ENCODE data around the gene TRIM2.

TRIM2 gene

GRCh38 chr4:153283260-153283659 lies 79.0 kb downstream of the TRIM2 start:
- CTCF ChIA-PET: no interaction called here

GRCh38 chr4:153290134-153290533 lies 85.9 kb downstream of the TRIM2 start:
- H3K4me3 ChIP-seq (ENCODE audit: control insufficient read depth in 1 of 7, extremely low read depth in 1 of 7, insufficient read depth in 4 of 7, low read depth in 2 of 7, low read length in 6 of 7): no peak overlapping the region
- H3K27me3 ChIP-seq (replicated peaks in 2 of 5; ENCODE audit: control insufficient read depth in 4 of 5, insufficient read depth in 5 of 5, low read length in 4 of 5): no peaks in the 10 kb centered on the region
- H3K36me3 ChIP-seq (ENCODE audit: control insufficient read depth in 4 of 4, insufficient read depth in 4 of 4, low read length in 3 of 4): no peaks in the 10 kb centered on the region
- 100% methylated on average over 1 of the region's 3 CpGs for WGBS (ENCODE audit: insufficient coverage)
- peaks cover 0 to 16% (median 0%) of the 10 kb centered on the region in 5 experiments for H3K9me3 ChIP-seq (ENCODE audit: control extremely low read depth in 1 of 5, control insufficient read depth in 4 of 5, insufficient read depth in 2 of 5, low read depth in 1 of 5, low read length in 4 of 5)
- POLR2A ChIA-PET: no interaction called here
- CTCF ChIA-PET: interaction anchor here (1.3 to 1.4 kb wide), 2 partner anchors 12 to 20 kb away, joined by 3 read pairs; no protein-coding TSS in a partner anchor
- H3K27ac ChIP-seq (ENCODE audit: insufficient read depth in 1 of 2, low read depth in 1 of 2, low read length in 2 of 2, poor library complexity in 1 of 2, severe bottlenecking in 2 of 2): no peak overlapping the region
- no peak for DNase-seq
- H3K4me1 ChIP-seq (ENCODE audit: control extremely low read depth in 1 of 4, control insufficient read depth in 4 of 4, insufficient read depth in 4 of 4, low read length in 3 of 4): no peaks in the 10 kb centered on the region

More at GRCh38 chr4:153283260-153283659, 79.0 kb downstream of the TRIM2 start:
- Histone ChIP-seq H3K4me3 (ENCODE audit: control insufficient read depth in 1 of 7, extremely low read depth in 1 of 7, insufficient read depth in 4 of 7, low read depth in 2 of 7, low read length in 6 of 7) (no peak overlapping the region), H3K4me1 (ENCODE audit: control extremely low read depth in 1 of 4, control insufficient read depth in 4 of 4, insufficient read depth in 4 of 4, low read length in 3 of 4) (no peaks in the 10 kb centered on the region), H3K9me3 (ENCODE audit: control extremely low read depth in 1 of 5, control insufficient read depth in 4 of 5, insufficient read depth in 2 of 5, low read depth in 1 of 5, low read length in 4 of 5) (peaks cover 0 to 13% (median 7%) of the 10 kb centered on the region in 5 experiments), H3K27me3 (replicated peaks in 2 of 5; ENCODE audit: control insufficient read depth in 4 of 5, insufficient read depth in 5 of 5, low read length in 4 of 5) (no peaks in the 10 kb centered on the region), H3K36me3 (ENCODE audit: control insufficient read depth in 4 of 4, insufficient read depth in 4 of 4, low read length in 3 of 4) (peaks cover 0 to 4% (median 0%) of the 10 kb centered on the region in 4 experiments), H3K27ac (ENCODE audit: insufficient read depth in 1 of 2, low read depth in 1 of 2, low read length in 2 of 2, poor library complexity in 1 of 2, severe bottlenecking in 2 of 2) (no peak overlapping the region)
- no peak for DNase-seq
- WGBS (ENCODE audit: insufficient coverage): 100% methylated on average over 1 of the region's 3 CpGs
- POLR2A ChIA-PET: no interaction called here

GRCh38 chr4:153291562-153291961 lies 87.3 kb downstream of the TRIM2 start:
- POLR2A ChIA-PET: no interaction called here
- H3K36me3 ChIP-seq (ENCODE audit: control insufficient read depth in 4 of 4, insufficient read depth in 4 of 4, low read length in 3 of 4): peaks cover 0 to 6% (median 0%) of the 10 kb centered on the region in 4 experiments
- H3K27me3 ChIP-seq (replicated peaks in 2 of 5; ENCODE audit: control insufficient read depth in 4 of 5, insufficient read depth in 5 of 5, low read length in 4 of 5): no peaks in the 10 kb centered on the region
- H3K4me3 ChIP-seq (ENCODE audit: control insufficient read depth in 1 of 7, extremely low read depth in 1 of 7, insufficient read depth in 4 of 7, low read depth in 2 of 7, low read length in 6 of 7): no peak overlapping the region
- peaks cover 0 to 15% (median 4%) of the 10 kb centered on the region in 5 experiments for H3K9me3 ChIP-seq (ENCODE audit: control extremely low read depth in 1 of 5, control insufficient read depth in 4 of 5, insufficient read depth in 2 of 5, low read depth in 1 of 5, low read length in 4 of 5)
- WGBS (ENCODE audit: insufficient coverage): no CpG with 5 or more reads among the region's 2 CpGs
- CTCF ChIA-PET: no interaction called here
- DNase-seq: no peak
- no peaks in the 10 kb centered on the region for H3K4me1 ChIP-seq (ENCODE audit: control extremely low read depth in 1 of 4, control insufficient read depth in 4 of 4, insufficient read depth in 4 of 4, low read length in 3 of 4)
- H3K27ac ChIP-seq (ENCODE audit: insufficient read depth in 1 of 2, low read depth in 1 of 2, low read length in 2 of 2, poor library complexity in 1 of 2, severe bottlenecking in 2 of 2): no peak overlapping the region

GRCh38 chr4:153292897-153293741 lies 88.9 kb downstream of the TRIM2 start:
- ChIA-PET CTCF (no interaction called here), POLR2A (no interaction called here)
- no peak overlapping the region for H3K27ac ChIP-seq (ENCODE audit: insufficient read depth in 1 of 2, low read depth in 1 of 2, low read length in 2 of 2, poor library complexity in 1 of 2, severe bottlenecking in 2 of 2)
- H3K4me1 ChIP-seq (ENCODE audit: control extremely low read depth in 1 of 4, control insufficient read depth in 4 of 4, insufficient read depth in 4 of 4, low read length in 3 of 4): no peaks in the 10 kb centered on the region
- WGBS (ENCODE audit: insufficient coverage): 92% methylated on average over 4 of the region's 4 CpGs
- no peak for DNase-seq
- H3K36me3 ChIP-seq (ENCODE audit: control insufficient read depth in 4 of 4, insufficient read depth in 4 of 4, low read length in 3 of 4): peaks cover 0 to 6% (median 0%) of the 10 kb centered on the region in 4 experiments
- peaks cover 0 to 13% (median 4%) of the 10 kb centered on the region in 5 experiments for H3K9me3 ChIP-seq (ENCODE audit: control extremely low read depth in 1 of 5, control insufficient read depth in 4 of 5, insufficient read depth in 2 of 5, low read depth in 1 of 5, low read length in 4 of 5)
- no peaks in the 10 kb centered on the region for H3K27me3 ChIP-seq (replicated peaks in 2 of 5; ENCODE audit: control insufficient read depth in 4 of 5, insufficient read depth in 5 of 5, low read length in 4 of 5)
- H3K4me3 ChIP-seq (ENCODE audit: control insufficient read depth in 1 of 7, extremely low read depth in 1 of 7, insufficient read depth in 4 of 7, low read depth in 2 of 7, low read length in 6 of 7): no peak overlapping the region

- no peaks in the 10 kb centered on the region for H3K27me3 ChIP-seq (replicated peaks in 2 of 5; ENCODE audit: control insufficient read depth in 4 of 5, insufficient read depth in 5 of 5, low read length in 4 of 5)
- H3K9me3 ChIP-seq (ENCODE audit: control extremely low read depth in 1 of 5, control insufficient read depth in 4 of 5, insufficient read depth in 2 of 5, low read depth in 1 of 5, low read length in 4 of 5): peaks cover 0 to 7% (median 4%) of the 10 kb centered on the region in 5 experiments
- H3K27ac ChIP-seq (ENCODE audit: insufficient read depth in 1 of 2, low read depth in 1 of 2, low read length in 2 of 2, poor library complexity in 1 of 2, severe bottlenecking in 2 of 2): no peak overlapping the region
- no peak for DNase-seq
- CTCF ChIA-PET: no interaction called here
- peaks cover 0 to 6% (median 0%) of the 10 kb centered on the region in 4 experiments for H3K36me3 ChIP-seq (ENCODE audit: control insufficient read depth in 4 of 4, insufficient read depth in 4 of 4, low read length in 3 of 4)
- POLR2A ChIA-PET: no interaction called here
- WGBS (ENCODE audit: insufficient coverage): 100% methylated on average over 2 of the region's 5 CpGs
- H3K4me1 ChIP-seq (ENCODE audit: control extremely low read depth in 1 of 4, control insufficient read depth in 4 of 4, insufficient read depth in 4 of 4, low read length in 3 of 4): no peaks in the 10 kb centered on the region
- H3K4me3 ChIP-seq (ENCODE audit: control insufficient read depth in 1 of 7, extremely low read depth in 1 of 7, insufficient read depth in 4 of 7, low read depth in 2 of 7, low read length in 6 of 7): no peak overlapping the region
These were observed 89.5 kb downstream of the TRIM2 start for GRCh38 chr4:153293742-153294057.

- Histone ChIP-seq H3K4me3 (ENCODE audit: control insufficient read depth in 1 of 7, extremely low read depth in 1 of 7, insufficient read depth in 4 of 7, low read depth in 2 of 7, low read length in 6 of 7) (no peak overlapping the region), H3K27me3 (replicated peaks in 2 of 5; ENCODE audit: control insufficient read depth in 4 of 5, insufficient read depth in 5 of 5, low read length in 4 of 5) (no peaks in the 10 kb centered on the region), H3K4me1 (ENCODE audit: control extremely low read depth in 1 of 4, control insufficient read depth in 4 of 4, insufficient read depth in 4 of 4, low read length in 3 of 4) (no peaks in the 10 kb centered on the region), H3K27ac (ENCODE audit: insufficient read depth in 1 of 2, low read depth in 1 of 2, low read length in 2 of 2, poor library complexity in 1 of 2, severe bottlenecking in 2 of 2) (no peak overlapping the region), H3K9me3 (ENCODE audit: control extremely low read depth in 1 of 5, control insufficient read depth in 4 of 5, insufficient read depth in 2 of 5, low read depth in 1 of 5, low read length in 4 of 5) (peaks cover 0 to 4% (median under 1%) of the 10 kb centered on the region in 5 experiments), H3K36me3 (ENCODE audit: control insufficient read depth in 4 of 4, insufficient read depth in 4 of 4, low read length in 3 of 4) (peaks cover 0 to 6% (median 0%) of the 10 kb centered on the region in 4 experiments)
- DNase-seq: no peak
- CTCF ChIA-PET: interaction anchor here (0.6 kb wide), 1 partner anchor 331 kb away, joined by 3 read pairs; no protein-coding TSS in a partner anchor
- POLR2A ChIA-PET: no interaction called here
- no CpG with 5 or more reads among the region's 1 CpG for WGBS (ENCODE audit: insufficient coverage)
These were observed 90.4 kb downstream of the TRIM2 start for GRCh38 chr4:153294631-153295030.

- ChIA-PET POLR2A (no interaction called here), CTCF (no interaction called here)
- 96% methylated on average over 40 of the region's 40 CpGs for WGBS (ENCODE audit: insufficient coverage)
- Histone ChIP-seq H3K27ac (ENCODE audit: insufficient read depth in 1 of 2, low read depth in 1 of 2, low read length in 2 of 2, poor library complexity in 1 of 2, severe bottlenecking in 2 of 2) (no peak overlapping the region), H3K4me1 (ENCODE audit: control extremely low read depth in 1 of 4, control insufficient read depth in 4 of 4, insufficient read depth in 4 of 4, low read length in 3 of 4) (no peaks in the 10 kb centered on the region), H3K4me3 (ENCODE audit: control insufficient read depth in 1 of 7, extremely low read depth in 1 of 7, insufficient read depth in 4 of 7, low read depth in 2 of 7, low read length in 6 of 7) (no peak overlapping the region), H3K36me3 (ENCODE audit: control insufficient read depth in 4 of 4, insufficient read depth in 4 of 4, low read length in 3 of 4) (peaks cover 0 to 6% (median 0%) of the 10 kb centered on the region in 4 experiments), H3K27me3 (replicated peaks in 2 of 5; ENCODE audit: control insufficient read depth in 4 of 5, insufficient read depth in 5 of 5, low read length in 4 of 5) (no peaks in the 10 kb centered on the region), H3K9me3 (ENCODE audit: control extremely low read depth in 1 of 5, control insufficient read depth in 4 of 5, insufficient read depth in 2 of 5, low read depth in 1 of 5, low read length in 4 of 5) (peaks cover 0 to 7% (median 6%) of the 10 kb centered on the region in 5 experiments)
- DNase-seq: no peak
These were observed 91.0 kb downstream of the TRIM2 start for GRCh38 chr4:153295131-153295755.

Data from common myeloid progenitor, CD34-positive (primary cell).